PC-9 (cell line): ENCODE data around the gene WDR20. TPM values are rescaled to one million over a fixed set of nuclear protein-coding genes. Genes with fewer than 3 reads are reported as not detected.

ENCODE experiments used
- BruUV-seq: library from RNA; stranded (reverse); fragments of 400-500 nt; replicated peaks from 2 replicates; lab custom pipeline; 2021; lab: Mats Ljungman, UMichigan
- CTCF ChIA-PET: fragments of 300-600 bp; sonication (Branson Sonifier 250); formaldehyde crosslinking; loops from one replicate; lab custom pipeline; 2022; ENCODE audit warnings: antibody characterized with exemption; lab: Charles Lee
- POLR2A ChIA-PET: fragments of 300-600 bp; sonication (Branson Sonifier 250); formaldehyde crosslinking; loops from one replicate; lab custom pipeline; 2022; ENCODE audit warnings: antibody characterized with exemption; ENCODE audit not compliant: unreplicated experiment; lab: Charles Lee
- DNase-seq, 2 experiments: peaks; one replicate each; pipeline versions ENCODE4 v3.0.0 to v3.0.0-alpha.2; 2015 to 2022; ENCODE audit warnings: mixed read lengths in 1 of 2
- H2AFZ ChIP-seq: fragments of 200-600 bp; sonication (generic); 2 replicates; pipeline ENCODE4 v1.8.1; 2017; ENCODE audit warnings: antibody characterized with exemption
- H3F3A ChIP-seq: fragments of 200-600 bp; sonication (generic); 2 replicates; pipeline ENCODE4 v1.8.1; 2017; ENCODE audit warnings: antibody characterized with exemption, mild to moderate bottlenecking, low read depth; ENCODE audit not compliant: insufficient read depth
- H3K27ac ChIP-seq: fragments of 200-600 bp; sonication (generic); 2 replicates; pipeline ENCODE4 v1.6.1; 2016; ENCODE audit warnings: mixed run types
- H3K27me3 ChIP-seq: fragments of 200-600 bp; sonication (generic); 2 replicates; pipeline ENCODE4 v1.6.1; 2016; ENCODE audit warnings: low read depth, mixed run types; ENCODE audit not compliant: insufficient read depth
- H3K36me3 ChIP-seq: fragments of 200-600 bp; sonication (generic); 2 replicates; pipeline ENCODE4 v1.6.1; 2016; ENCODE audit warnings: low read depth, mixed run types
- H3K4me1 ChIP-seq: fragments of 200-600 bp; sonication (generic); replicated peaks from 2 replicates; pipeline ENCODE4 v1.6.1; 2016; ENCODE audit warnings: mixed run types; ENCODE audit not compliant: insufficient read depth
- H3K4me2 ChIP-seq: fragments of 200-600 bp; sonication (generic); 2 replicates; pipeline ENCODE4 v1.6.1; 2017; ENCODE audit warnings: mixed run types
- H3K4me3 ChIP-seq: fragments of 200-600 bp; sonication (generic); 2 replicates; pipeline ENCODE4 v1.6.1; 2016; ENCODE audit warnings: mixed run types
- H3K79me2 ChIP-seq: fragments of 200-600 bp; sonication (generic); 2 replicates; pipeline ENCODE4 v1.6.1; 2017; ENCODE audit warnings: low read depth, mixed run types
- H3K9me2 ChIP-seq: fragments of 200-600 bp; sonication (generic); 2 replicates; pipeline ENCODE4 v1.8.1; 2017; ENCODE audit warnings: mild to moderate bottlenecking; ENCODE audit not compliant: insufficient read depth
- H3K9me3 ChIP-seq: fragments of 200-600 bp; sonication (generic); 2 replicates; pipeline ENCODE4 v1.8.1; 2016; ENCODE audit warnings: low read depth; ENCODE audit not compliant: insufficient read depth
- H4K20me1 ChIP-seq: fragments of 200-600 bp; sonication (generic); 2 replicates; pipeline ENCODE4 v1.8.1; 2017; ENCODE audit not compliant: insufficient read depth
- CTCF ChIP-seq: fragments of 200-600 bp; sonication (generic); conservative IDR thresholded peaks from 2 replicates; pipeline ENCODE4 v1.6.1; 2017; ENCODE audit warnings: mixed run types, antibody characterized with exemption, mild to moderate bottlenecking, moderate library complexity
- EZH2 ChIP-seq: fragments of 200-600 bp; sonication (generic); IDR thresholded peaks from 2 replicates; pipeline ENCODE4 v1.8.0; 2017; ENCODE audit warnings: antibody characterized with exemption, low read depth
- intact Hi-C: fragments of 100-400 bp; cut with micrococcal nuclease; formaldehyde crosslinking; loops from one replicate; pipeline ENCODE4 v1.10.0; 2022; ENCODE audit not compliant: unreplicated experiment
- total RNA-seq: library from RNA; stranded (reverse); gene quantifications from 2 replicates; pipeline ENCODE4 v1.2.3, GENCODE V29; 2021

WDR20 gene
- total RNA-seq, 1 experiment from 2014 or later, result 93.5 TPM

- peaks cover 94% of the 10 kb centered on the region for H3K79me2 ChIP-seq
- no peak overlapping the region for H2AFZ ChIP-seq
- DNase-seq, result peak in 1 of 2 experiments; percentile 33
- TF ChIP-seq EZH2 (no peak), CTCF (no peak)
- no peaks in the 10 kb centered on the region for H3K9me2 ChIP-seq
- H3K4me3 ChIP-seq, result no peak overlapping the region
- H4K20me1 ChIP-seq, result peaks cover 47% of the 10 kb centered on the region
- 0 out of 2 replicates have a peak, but pooled peaks cover 5% of the 10 kb centered on the region for H3F3A ChIP-seq
- H3K36me3 ChIP-seq, result peaks cover 32% of the 10 kb centered on the region
- peaks cover 6% of the 10 kb centered on the region; the same call in 1 of the 2 replicates for H3K9me3 ChIP-seq
- ChIA-PET POLR2A (no interaction called here), CTCF (no interaction called here)
- no peaks in the 10 kb centered on the region for H3K4me1 ChIP-seq
- intact Hi-C loops, result no loop called here
- no peak overlapping the region for H3K4me2 ChIP-seq
- H3K27ac ChIP-seq, result peak overlapping the region; percentile 13; the same call in 1 of the 2 replicates
- BruUV-seq, result no TSS peak
- no peaks in the 10 kb centered on the region for H3K27me3 ChIP-seq
Observed at GRCh38 chr14:102154821-102155549, 15.3 kb downstream of the WDR20 start.

DNA sequence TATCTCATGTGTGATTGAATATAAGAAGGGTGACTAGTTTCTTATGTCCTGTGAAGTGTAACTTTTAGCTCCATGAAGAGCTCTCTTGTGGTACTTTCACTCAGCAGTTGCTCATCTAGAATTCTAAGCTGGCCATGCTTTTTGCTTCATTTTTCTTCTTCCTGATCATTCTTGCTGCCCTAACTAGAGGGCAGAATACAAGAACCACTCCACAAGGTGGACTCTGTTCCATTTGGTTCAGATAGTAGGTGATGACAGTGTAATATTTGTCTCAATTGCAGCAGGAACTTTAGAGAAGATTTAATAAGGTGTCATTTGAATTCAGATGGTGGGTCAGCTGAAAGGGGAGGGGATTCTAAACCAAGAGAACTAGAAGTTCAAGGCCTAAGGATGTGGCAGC lies 17.6 kb downstream of the WDR20 start:
- CTCF ChIA-PET, result interaction anchor here (0.5 kb wide), 1 partner anchor 94 kb away, joined by 10 read pairs; no protein-coding TSS in a partner anchor
- Histone ChIP-seq H3K4me1 (no peaks in the 10 kb centered on the region), H3K4me2 (no peak overlapping the region), H3F3A (0 out of 2 replicates have a peak, but pooled peaks cover 8% of the 10 kb centered on the region), H3K27ac (peak overlapping the region; percentile 1; the same call in 1 of the 2 replicates), H3K9me3 (peaks cover 6% of the 10 kb centered on the region; the same call in 1 of the 2 replicates), H2AFZ (no peak overlapping the region), H3K79me2 (peaks cover 92% of the 10 kb centered on the region), H3K36me3 (peaks cover 13% of the 10 kb centered on the region), H3K27me3 (no peaks in the 10 kb centered on the region), H4K20me1 (peaks cover 61% of the 10 kb centered on the region), H3K9me2 (no peaks in the 10 kb centered on the region), H3K4me3 (no peak overlapping the region)
- TF ChIP-seq CTCF, result no peak
- TF ChIP-seq EZH2, result no peak
- POLR2A ChIA-PET, result no interaction called here
- no TSS peak for BruUV-seq
- intact Hi-C loops, result no loop called here
- no peak for DNase-seq

DNA sequence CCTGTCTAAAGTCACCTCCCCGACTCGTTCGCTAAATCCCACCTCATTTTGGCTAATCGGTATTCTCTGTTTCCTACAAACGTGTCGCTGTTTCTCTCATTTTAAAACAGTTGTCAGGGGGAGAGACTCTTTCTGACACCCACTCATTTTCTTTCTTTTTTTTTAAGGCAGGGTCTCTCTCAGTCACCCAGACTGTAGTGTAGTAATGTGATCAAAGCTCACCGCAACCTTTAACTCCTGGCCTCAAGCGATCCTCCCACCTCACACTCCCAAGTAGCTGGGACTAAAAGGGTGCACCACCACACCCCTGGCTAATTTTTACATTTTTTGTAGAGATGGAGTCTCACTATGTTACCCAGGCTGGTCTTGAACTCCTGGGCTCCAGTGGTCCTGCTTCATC lies 19.1 kb downstream of the WDR20 start:
- intact Hi-C loops, result no loop called here
- TF ChIP-seq EZH2, result no peak
- TF ChIP-seq CTCF, result no peak
- no peak overlapping the region for H3K4me3 ChIP-seq
- H3F3A ChIP-seq, result 0 out of 2 replicates have a peak, but pooled peaks cover 8% of the 10 kb centered on the region
- H3K79me2 ChIP-seq, result peaks cover 89% of the 10 kb centered on the region
- no peaks in the 10 kb centered on the region for H3K9me3 ChIP-seq
- H3K4me1 ChIP-seq, result no peaks in the 10 kb centered on the region
- DNase-seq, result no peak
- POLR2A ChIA-PET, result no interaction called here
- H2AFZ ChIP-seq, result no peak overlapping the region
- peaks cover 62% of the 10 kb centered on the region for H4K20me1 ChIP-seq
- CTCF ChIA-PET, result interaction anchor here (0.6 kb wide), 1 partner anchor 175 kb away, joined by 3 read pairs; no protein-coding TSS in a partner anchor
- BruUV-seq, result no TSS peak
- no peaks in the 10 kb centered on the region for H3K27me3 ChIP-seq
- no peaks in the 10 kb centered on the region for H3K9me2 ChIP-seq
- peaks cover 2% of the 10 kb centered on the region; the same call in 1 of the 2 replicates for H3K36me3 ChIP-seq
- H3K4me2 ChIP-seq, result no peak overlapping the region
- H3K27ac ChIP-seq, result no peak overlapping the region
